Upper lobe of left lung (tissue), 6 donors: Measurements from ENCODE around the gene CLEC14A. TPM values are rescaled to one million over a fixed set of nuclear protein-coding genes. Genes with fewer than 3 reads are reported as not detected.

Experiments
- ATAC-seq, 2 donors: fragments of 200-7000 bp; cut with Tn5 transposase; one replicate each; pipeline ENCODE4 v1.9.1; 2022; ENCODE audit warnings: mild to moderate bottlenecking in 2 of 2, moderate library complexity in 2 of 2; ENCODE audit not compliant: low FRiP score in 2 of 2
- DNase-seq, 2 donors: peaks; one replicate each; pipeline ENCODE4 v3.0.0-alpha.2; 2019 to 2020
- H3K27ac ChIP-seq, 4 donors: fragments of 200-600 bp; sonication (generic); one replicate each; pipeline ENCODE4 v1.5.1; 2016 to 2019
- H3K27me3 ChIP-seq, 4 donors: fragments of 200-600 bp; sonication (generic); one replicate each; pipeline ENCODE4 v1.5.1; 2017 to 2019
- H3K36me3 ChIP-seq, 4 donors: fragments of 200-600 bp; sonication (generic); one replicate each; pipeline ENCODE4 v1.5.1; 2016 to 2019
- H3K4me1 ChIP-seq, 4 donors: fragments of 200-600 bp; sonication (generic); one replicate each; pipeline ENCODE4 v1.5.1; 2018 to 2019
- H3K4me3 ChIP-seq, 4 donors: fragments of 200-600 bp; sonication (generic); one replicate each; pipeline ENCODE4 v1.5.1; 2017 to 2019; ENCODE audit warnings: mild to moderate bottlenecking in 2 of 4, moderate library complexity in 1 of 4
- H3K9me3 ChIP-seq, 4 donors: fragments of 200-600 bp; sonication (generic); one replicate each; pipeline ENCODE4 v1.5.1; 2018 to 2019
- CTCF ChIP-seq, 6 experiments: fragments of 450-650 bp in 4 of 6; fragments of 200-600 bp in 2 of 6; sonication (generic) in 2 of 6; IDR thresholded peaks; one replicate each; pipeline ENCODE4 v1.5.1; 2016 to 2019; ENCODE audit warnings: antibody characterized with exemption in 6 of 6
- EP300 ChIP-seq, 4 donors: sonication (generic); formaldehyde crosslinking; IDR thresholded peaks; one replicate each; pipeline ENCODE4 v1.5.1; 2017; ENCODE audit warnings: antibody characterized with exemption in 4 of 4, control low read depth in 2 of 4
- POLR2A ChIP-seq, 4 donors: fragments of 450-650 bp; IDR thresholded peaks; one replicate each; pipeline ENCODE4 v1.5.1; 2016 to 2017; ENCODE audit warnings: antibody characterized with exemption in 4 of 4, mild to moderate bottlenecking in 2 of 4
- POLR2AphosphoS5 ChIP-seq, 2 donors: sonication (generic); formaldehyde crosslinking; IDR thresholded peaks; one replicate each; pipeline ENCODE4 v1.5.1; 2017; ENCODE audit warnings: antibody characterized with exemption in 2 of 2
- WGBS, 2 donors: methylation state at CpG; one replicate each; pipeline ENCODE4 v1.1.5; 2017 to 2018; 5-methylcytosine and 5-hydroxymethylcytosine counted together
- total RNA-seq, 6 donors: library from RNA; depleted of rRNA in 4 of 6; stranded (reverse); fragments of >200 nt in 4 of 6; gene quantifications; one replicate each; pipeline versions ENCODE4 v1.1.0 to v1.2.1, GENCODE V29; 2016 to 2021
- donor health status: DM: no; HTN: no; CAD: no; lungs with moderate emphysema.
- donor health status: DM: no; HTN: yes; CAD: no; lungs with severe emphysema.

Gene CLEC14A
- total RNA-seq, 6 donors from 2014 or later: 27.2 to 121 (median 53.3) TPM

- DNase-seq (no peak), ATAC-seq (no peak)
- peak overlapping the region in 2 of 4 donors; percentile 50 to 55 for H3K4me3 ChIP-seq
- peak overlapping the region in 1 of 4 donors; percentile 48 for H3K27ac ChIP-seq
- H3K27me3 ChIP-seq: peaks cover 0 to 21% (median 6%) of the 10 kb centered on the region in 4 donors
- peaks cover 0 to 41% (median 24%) of the 10 kb centered on the region in 4 donors for H3K4me1 ChIP-seq
- H3K9me3 ChIP-seq: no peaks in the 10 kb centered on the region
- no peaks in the 10 kb centered on the region for H3K36me3 ChIP-seq
- TF ChIP-seq EP300 (IDR thresholded peaks at IDR 0.05) (no peak), CTCF (IDR thresholded peaks at IDR 0.05) (no peak), POLR2AphosphoS5 (IDR thresholded peaks at IDR 0.05) (no peak), POLR2A (IDR thresholded peaks at IDR 0.05) (no peak)
Observed at GRCh38 chr14:38212111-38212510, 43.8 kb downstream of the CLEC14A start.

- H3K9me3 ChIP-seq: no peaks in the 10 kb centered on the region
- peaks cover 0 to 21% (median 6%) of the 10 kb centered on the region in 4 donors for H3K27me3 ChIP-seq
- 8 to 10% methylated on average over 18 to 33 of the region's 34 CpGs for WGBS, 2 donors
- TF ChIP-seq EP300 (IDR thresholded peaks at IDR 0.05): no peak
- no peak for TF ChIP-seq POLR2A (IDR thresholded peaks at IDR 0.05)
- TF ChIP-seq CTCF (IDR thresholded peaks at IDR 0.05): no peak
- no peak for TF ChIP-seq POLR2AphosphoS5 (IDR thresholded peaks at IDR 0.05)
- peaks cover 0 to 41% (median 24%) of the 10 kb centered on the region in 4 donors for H3K4me1 ChIP-seq
- peak in 1 of 2 donors; percentile 77 for DNase-seq
- H3K27ac ChIP-seq: peak overlapping the region; percentile 31 to 67 (median 54)
- peak in 1 of 2 donors; percentile 57 for ATAC-seq
- H3K36me3 ChIP-seq: no peaks in the 10 kb centered on the region
- peak overlapping the region; percentile 11 to 55 (median 46) for H3K4me3 ChIP-seq
Observed at GRCh38 chr14:38211255-38211735, 44.6 kb downstream of the CLEC14A start.

- Histone ChIP-seq H3K27me3 (peaks cover 0 to 21% (median 6%) of the 10 kb centered on the region in 4 donors), H3K4me3 (peak overlapping the region; percentile 21 to 55 (median 46)), H3K9me3 (no peaks in the 10 kb centered on the region), H3K4me1 (peaks cover 0 to 41% (median 24%) of the 10 kb centered on the region in 4 donors), H3K36me3 (no peaks in the 10 kb centered on the region), H3K27ac (peak overlapping the region; percentile 31 to 67 (median 54))
- DNase-seq: peak in 1 of 2 donors; percentile 74
- ATAC-seq: peak in 1 of 2 donors; percentile 49
- 3 to 6% methylated on average over 22 to 28 of the region's 29 CpGs for WGBS, 2 donors
- no peak for TF ChIP-seq POLR2A (IDR thresholded peaks at IDR 0.05)
- no peak for TF ChIP-seq EP300 (IDR thresholded peaks at IDR 0.05)
- no peak for TF ChIP-seq CTCF (IDR thresholded peaks at IDR 0.05)
- TF ChIP-seq POLR2AphosphoS5 (IDR thresholded peaks at IDR 0.05): no peak
Observed at GRCh38 chr14:38210587-38211216, 45.2 kb downstream of the CLEC14A start.

DNA sequence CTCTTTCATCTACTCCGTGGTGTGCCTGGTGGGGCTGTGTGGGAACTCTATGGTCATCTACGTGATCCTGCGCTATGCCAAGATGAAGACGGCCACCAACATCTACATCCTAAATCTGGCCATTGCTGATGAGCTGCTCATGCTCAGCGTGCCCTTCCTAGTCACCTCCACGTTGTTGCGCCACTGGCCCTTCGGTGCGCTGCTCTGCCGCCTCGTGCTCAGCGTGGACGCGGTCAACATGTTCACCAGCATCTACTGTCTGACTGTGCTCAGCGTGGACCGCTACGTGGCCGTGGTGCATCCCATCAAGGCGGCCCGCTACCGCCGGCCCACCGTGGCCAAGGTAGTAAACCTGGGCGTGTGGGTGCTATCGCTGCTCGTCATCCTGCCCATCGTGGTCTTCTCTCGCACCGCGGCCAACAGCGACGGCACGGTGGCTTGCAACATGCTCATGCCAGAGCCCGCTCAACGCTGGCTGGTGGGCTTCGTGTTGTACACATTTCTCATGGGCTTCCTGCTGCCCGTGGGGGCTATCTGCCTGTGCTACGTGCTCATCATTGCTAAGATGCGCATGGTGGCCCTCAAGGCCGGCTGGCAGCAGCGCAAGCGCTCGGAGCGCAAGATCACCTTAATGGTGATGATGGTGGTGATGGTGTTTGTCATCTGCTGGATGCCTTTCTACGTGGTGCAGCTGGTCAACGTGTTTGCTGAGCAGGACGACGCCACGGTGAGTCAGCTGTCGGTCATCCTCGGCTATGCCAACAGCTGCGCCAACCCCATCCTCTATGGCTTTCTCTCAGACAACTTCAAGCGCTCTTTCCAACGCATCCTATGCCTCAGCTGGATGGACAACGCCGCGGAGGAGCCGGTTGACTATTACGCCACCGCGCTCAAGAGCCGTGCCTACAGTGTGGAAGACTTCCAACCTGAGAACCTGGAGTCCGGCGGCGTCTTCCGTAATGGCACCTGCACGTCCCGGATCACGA lies 46.0 kb downstream of the CLEC14A start:
- peak in 1 of 2 donors; percentile 81 for DNase-seq
- WGBS, 2 donors: 9 to 13% methylated on average over 14 to 55 of the region's 69 CpGs
- ATAC-seq: peak in 1 of 2 donors; percentile 3

More for the DNA sequence above, 46.0 kb downstream of the CLEC14A start:
- no peaks in the 10 kb centered on the region for H3K9me3 ChIP-seq
- peak overlapping the region; percentile 31 to 67 (median 54) for H3K27ac ChIP-seq
- peaks cover 0 to 41% (median 24%) of the 10 kb centered on the region in 4 donors for H3K4me1 ChIP-seq
- no peaks in the 10 kb centered on the region for H3K36me3 ChIP-seq
- peak overlapping the region; percentile 28 to 55 (median 46) for H3K4me3 ChIP-seq
- TF ChIP-seq POLR2AphosphoS5 (IDR thresholded peaks at IDR 0.05) (no peak), CTCF (IDR thresholded peaks at IDR 0.05) (no peak), EP300 (IDR thresholded peaks at IDR 0.05) (no peak), POLR2A (IDR thresholded peaks at IDR 0.05) (no peak)
- peaks cover 0 to 21% (median 6%) of the 10 kb centered on the region in 4 donors for H3K27me3 ChIP-seq
